ENCODE results near the gene GNG7.

- TF ChIP-seq, protein P1, sequence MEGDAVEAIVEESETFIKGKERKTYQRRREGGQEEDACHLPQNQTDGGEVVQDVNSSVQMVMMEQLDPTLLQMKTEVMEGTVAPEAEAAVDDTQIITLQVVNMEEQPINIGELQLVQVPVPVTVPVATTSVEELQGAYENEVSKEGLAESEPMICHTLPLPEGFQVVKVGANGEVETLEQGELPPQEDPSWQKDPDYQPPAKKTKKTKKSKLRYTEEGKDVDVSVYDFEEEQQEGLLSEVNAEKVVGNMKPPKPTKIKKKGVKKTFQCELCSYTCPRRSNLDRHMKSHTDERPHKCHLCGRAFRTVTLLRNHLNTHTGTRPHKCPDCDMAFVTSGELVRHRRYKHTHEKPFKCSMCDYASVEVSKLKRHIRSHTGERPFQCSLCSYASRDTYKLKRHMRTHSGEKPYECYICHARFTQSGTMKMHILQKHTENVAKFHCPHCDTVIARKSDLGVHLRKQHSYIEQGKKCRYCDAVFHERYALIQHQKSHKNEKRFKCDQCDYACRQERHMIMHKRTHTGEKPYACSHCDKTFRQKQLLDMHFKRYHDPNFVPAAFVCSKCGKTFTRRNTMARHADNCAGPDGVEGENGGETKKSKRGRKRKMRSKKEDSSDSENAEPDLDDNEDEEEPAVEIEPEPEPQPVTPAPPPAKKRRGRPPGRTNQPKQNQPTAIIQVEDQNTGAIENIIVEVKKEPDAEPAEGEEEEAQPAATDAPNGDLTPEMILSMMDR (IDR thresholded peaks at IDR 0.05; ENCODE audit: insufficient read depth, low read depth, low read length): no peak
- TF ChIP-seq EZH2 (IDR thresholded peaks at IDR 0.05; ENCODE audit: insufficient read depth, low read length): no peak
Observed at GRCh38 chr19:2477141-2477710, 225.3 kb downstream of the GNG7 start.

Measured in astrocyte (in vitro differentiated cells and primary cell).